Mesenchymal stem cell (in vitro differentiated cells and primary cell): Measurements from ENCODE around the gene TTC9B.

Source experiments
- DNase-seq: peaks from one replicate; pipeline ENCODE4 v3.0.0-alpha.2; 2013
- H2AFZ ChIP-seq: one replicate; pipeline ENCODE4 v1.6.1; 2013; ENCODE audit warnings: low read depth, mild to moderate bottlenecking, control low read depth, inconsistent platforms, low read length, moderate library complexity
- H2AK5ac ChIP-seq: 2 replicates; pipeline ENCODE4 v1.6.1; 2013; ENCODE audit warnings: low read length, moderate library complexity, mild to moderate bottlenecking, inconsistent platforms; ENCODE audit not compliant: severe bottlenecking
- H2BK120ac ChIP-seq: one replicate; pipeline ENCODE4 v1.6.1; 2013; ENCODE audit warnings: low read depth, mild to moderate bottlenecking, inconsistent platforms, low read length, moderate library complexity
- H2BK12ac ChIP-seq, 2 experiments: one replicate each; pipeline ENCODE4 v1.6.1; 2013; ENCODE audit warnings: inconsistent platforms in 2 of 2, low read length in 2 of 2, mild to moderate bottlenecking in 2 of 2, moderate library complexity in 2 of 2, control low read depth in 1 of 2
- H2BK15ac ChIP-seq: one replicate; pipeline ENCODE4 v1.6.1; 2013; ENCODE audit warnings: mild to moderate bottlenecking, low read depth, inconsistent platforms; ENCODE audit not compliant: poor library complexity, severe bottlenecking
- H2BK5ac ChIP-seq: 2 replicates; pipeline ENCODE4 v1.6.1; 2013; ENCODE audit warnings: low read depth, mild to moderate bottlenecking, low read length, control low read depth, inconsistent platforms; ENCODE audit not compliant: poor library complexity, severe bottlenecking
- H3K14ac ChIP-seq, 2 experiments: one replicate each; pipeline ENCODE4 v1.6.1; 2013; ENCODE audit warnings: inconsistent platforms in 2 of 2, low read length in 2 of 2, control low read depth in 1 of 2, mild to moderate bottlenecking in 1 of 2, moderate library complexity in 1 of 2
- H3K18ac ChIP-seq, 2 experiments: one replicate each; pipeline ENCODE4 v1.6.1; 2013; ENCODE audit warnings: inconsistent platforms in 2 of 2, low read length in 2 of 2, control low read depth in 1 of 2, low read depth in 1 of 2, mild to moderate bottlenecking in 1 of 2
- H3K23ac ChIP-seq, 2 experiments: one replicate each; pipeline ENCODE4 v1.6.1; 2013; ENCODE audit warnings: inconsistent platforms in 2 of 2, low read length in 2 of 2, mild to moderate bottlenecking in 2 of 2, moderate library complexity in 2 of 2, control low read depth in 1 of 2
- H3K27ac ChIP-seq: 2 replicates; pipeline ENCODE4 v1.5.1; 2013; ENCODE audit warnings: mild to moderate bottlenecking, moderate library complexity, low read length, control low read depth, inconsistent platforms; ENCODE audit not compliant: poor library complexity, severe bottlenecking
- H3K27me3 ChIP-seq, 2 experiments: 2 replicates each; pipeline versions ENCODE4 v1.6.1 to v1.7.0; 2013; ENCODE audit warnings: low read length in 2 of 2, mild to moderate bottlenecking in 2 of 2, moderate library complexity in 2 of 2, control low read depth in 1 of 2, inconsistent platforms in 1 of 2; ENCODE audit not compliant: control insufficient read depth in 1 of 2, insufficient read depth in 1 of 2
- H3K36me3 ChIP-seq, 2 experiments: 2 replicates each; pipeline versions ENCODE4 v1.6.1 to v1.7.0; 2013; ENCODE audit warnings: low read length in 2 of 2, control low read depth in 1 of 2, inconsistent platforms in 1 of 2, low read depth in 1 of 2, mild to moderate bottlenecking in 1 of 2; ENCODE audit not compliant: insufficient read depth in 2 of 2, control insufficient read depth in 1 of 2
- H3K4ac ChIP-seq, 2 experiments: one replicate each; pipeline ENCODE4 v1.6.1; 2013; ENCODE audit warnings: inconsistent platforms in 2 of 2, low read length in 2 of 2, mild to moderate bottlenecking in 2 of 2, moderate library complexity in 2 of 2, control low read depth in 1 of 2, low read depth in 1 of 2
- H3K4me1 ChIP-seq: 2 replicates; pipeline ENCODE4 v1.6.1; 2013; ENCODE audit warnings: low read depth, low read length, control low read depth; ENCODE audit not compliant: control insufficient read depth, insufficient read depth
- H3K4me2 ChIP-seq: 2 replicates; pipeline ENCODE4 v1.6.1; 2013; ENCODE audit warnings: low read length, mild to moderate bottlenecking, inconsistent platforms; ENCODE audit not compliant: poor library complexity, severe bottlenecking
- H3K4me3 ChIP-seq, 2 experiments: 2 replicates each; pipeline versions ENCODE4 v1.5.1 to v1.7.0; 2013; ENCODE audit warnings: low read length in 2 of 2, mild to moderate bottlenecking in 2 of 2, control low read depth in 1 of 2, low read depth in 1 of 2; ENCODE audit not compliant: insufficient read depth in 1 of 2
- H3K79me1 ChIP-seq: replicated peaks from 2 replicates; pipeline ENCODE4 v1.6.1; 2013; ENCODE audit warnings: mild to moderate bottlenecking, control low read depth, low read length, inconsistent platforms; ENCODE audit not compliant: poor library complexity, severe bottlenecking
- H3K9ac ChIP-seq: 2 replicates; pipeline ENCODE4 v1.7.0; 2013; ENCODE audit warnings: mild to moderate bottlenecking, low read length, moderate library complexity
- H3K9me3 ChIP-seq: 2 replicates; pipeline ENCODE4 v1.7.0; 2013; ENCODE audit warnings: mild to moderate bottlenecking, low read length; ENCODE audit not compliant: control insufficient read depth
- H4K8ac ChIP-seq: one replicate; pipeline ENCODE4 v1.6.1; 2013; ENCODE audit warnings: inconsistent platforms, mild to moderate bottlenecking, low read length, moderate library complexity
- H4K91ac ChIP-seq: one replicate; pipeline ENCODE4 v1.6.1; 2013; ENCODE audit warnings: mild to moderate bottlenecking, low read length, inconsistent platforms
- WGBS: methylation state at CpG from one replicate; pipeline ENCODE4 v1.1.7; 2013; ENCODE audit warnings: mixed read lengths; 5-methylcytosine and 5-hydroxymethylcytosine counted together

TTC9B gene

DNA sequence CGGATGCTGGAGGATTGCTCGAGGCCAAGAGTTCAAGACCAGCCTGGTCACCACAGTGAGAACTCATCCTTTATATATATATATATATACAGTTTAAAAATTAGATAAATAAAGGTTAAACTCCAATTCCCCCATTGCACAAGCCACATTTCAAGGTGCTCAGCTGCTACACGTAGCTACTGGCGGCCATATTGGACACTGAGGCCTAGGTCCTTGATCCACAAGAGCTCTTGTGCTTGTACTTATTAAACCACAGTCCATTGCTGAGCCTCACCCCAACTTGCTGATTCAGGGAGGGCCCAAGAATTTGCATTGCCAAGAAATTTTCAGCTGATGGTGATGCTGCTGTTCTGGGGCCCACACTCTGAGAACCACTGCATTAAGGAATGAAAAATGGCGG, 9.6 kb downstream of the TTC9B start:
- Histone ChIP-seq H2BK12ac (peak overlapping the region in 1 of 2 experiments; percentile 19), H3K23ac (no peak overlapping the region), H3K14ac (no peak overlapping the region), H3K79me1 (no peaks in the 10 kb centered on the region), H3K9ac (no peak overlapping the region), H2BK5ac (no peak overlapping the region), H2BK15ac (no peak overlapping the region), H3K18ac (peak overlapping the region in 1 of 2 experiments; percentile 87), H3K4me2 (no peak overlapping the region), H3K4ac (no peak overlapping the region), H4K91ac (no peak overlapping the region), H2AFZ (no peak overlapping the region), H3K27me3 (no peaks in the 10 kb centered on the region), H2AK5ac (no peak overlapping the region), H4K8ac (peak overlapping the region; percentile 72), H3K4me3 (no peak overlapping the region), H3K4me1 (no peaks in the 10 kb centered on the region), H3K36me3 (peaks cover 61% of the 10 kb centered on the region in 2 experiments), H3K27ac (no peak overlapping the region), H2BK120ac (no peak overlapping the region), H3K9me3 (no peaks in the 10 kb centered on the region)
- no peak for DNase-seq
- WGBS: 96% methylated on average over 3 of the region's 5 CpGs

DNA sequence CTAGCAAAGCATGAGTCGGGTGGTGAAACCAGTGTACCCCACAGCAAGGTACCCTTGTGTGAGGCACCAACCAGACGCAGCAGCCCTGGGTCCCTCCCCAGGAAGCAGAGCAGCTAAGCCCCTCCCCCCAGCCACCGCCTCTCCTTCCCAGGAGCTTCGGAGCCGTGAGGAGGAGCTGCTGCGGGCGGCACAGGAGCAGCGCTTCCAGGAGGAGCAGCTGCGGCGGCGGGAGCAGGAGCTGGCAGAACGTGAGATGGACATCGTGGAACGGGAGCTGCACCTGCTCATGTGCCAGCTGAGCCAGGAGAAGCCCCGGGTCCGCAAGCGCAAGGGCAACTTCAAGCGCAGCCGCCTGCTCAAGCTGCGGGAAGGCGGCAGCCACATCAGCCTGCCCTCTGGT, 12.4 kb downstream of the TTC9B start:
- Histone ChIP-seq H3K18ac (no peak overlapping the region), H3K23ac (no peak overlapping the region), H2BK5ac (no peak overlapping the region), H2BK15ac (peak overlapping the region; percentile 23), H3K4ac (no peak overlapping the region), H3K4me1 (no peaks in the 10 kb centered on the region), H2AK5ac (no peak overlapping the region), H3K27ac (no peak overlapping the region), H2AFZ (no peak overlapping the region), H3K27me3 (no peaks in the 10 kb centered on the region), H3K36me3 (peaks cover 48 to 58% of the 10 kb centered on the region in 2 experiments), H2BK12ac (no peak overlapping the region), H3K9me3 (no peaks in the 10 kb centered on the region), H3K14ac (no peak overlapping the region), H4K91ac (peak overlapping the region; percentile 48), H3K4me2 (no peak overlapping the region), H3K79me1 (no peaks in the 10 kb centered on the region), H4K8ac (no peak overlapping the region), H2BK120ac (no peak overlapping the region), H3K4me3 (no peak overlapping the region), H3K9ac (no peak overlapping the region)
- 94% methylated on average over 21 of the region's 21 CpGs for WGBS
- DNase-seq: no peak

DNA sequence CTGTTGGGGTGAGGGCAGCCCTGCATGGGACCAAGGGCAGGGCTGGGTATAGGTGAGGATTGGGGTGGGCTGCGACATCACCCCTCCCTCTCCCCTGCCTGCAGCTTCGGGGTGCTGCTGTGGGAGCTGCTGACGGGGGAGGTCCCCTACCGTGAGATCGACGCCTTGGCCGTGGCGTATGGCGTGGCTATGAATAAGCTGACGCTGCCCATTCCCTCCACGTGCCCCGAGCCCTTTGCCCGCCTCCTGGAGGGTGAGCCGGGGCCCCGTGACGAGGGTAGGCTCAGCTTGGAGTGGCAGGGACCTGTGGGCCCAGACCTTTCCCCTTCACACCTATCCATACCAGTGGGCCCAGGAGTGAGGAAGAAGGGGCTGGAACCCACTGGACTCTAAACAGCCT, 13.8 kb downstream of the TTC9B start:
- Histone ChIP-seq H2BK12ac (no peak overlapping the region), H3K27me3 (no peaks in the 10 kb centered on the region), H3K4ac (no peak overlapping the region), H2BK120ac (no peak overlapping the region), H3K4me1 (no peaks in the 10 kb centered on the region), H3K27ac (no peak overlapping the region), H3K4me2 (no peak overlapping the region), H3K23ac (no peak overlapping the region), H4K91ac (no peak overlapping the region), H3K4me3 (no peak overlapping the region), H3K9ac (no peak overlapping the region), H4K8ac (no peak overlapping the region), H3K79me1 (no peaks in the 10 kb centered on the region), H3K36me3 (peaks cover 39 to 49% of the 10 kb centered on the region in 2 experiments), H3K18ac (no peak overlapping the region), H2BK15ac (no peak overlapping the region), H2AK5ac (no peak overlapping the region), H2BK5ac (no peak overlapping the region), H2AFZ (no peak overlapping the region), H3K9me3 (no peaks in the 10 kb centered on the region), H3K14ac (no peak overlapping the region)
- DNase-seq: no peak
- WGBS: 89% methylated on average over 15 of the region's 16 CpGs

DNA sequence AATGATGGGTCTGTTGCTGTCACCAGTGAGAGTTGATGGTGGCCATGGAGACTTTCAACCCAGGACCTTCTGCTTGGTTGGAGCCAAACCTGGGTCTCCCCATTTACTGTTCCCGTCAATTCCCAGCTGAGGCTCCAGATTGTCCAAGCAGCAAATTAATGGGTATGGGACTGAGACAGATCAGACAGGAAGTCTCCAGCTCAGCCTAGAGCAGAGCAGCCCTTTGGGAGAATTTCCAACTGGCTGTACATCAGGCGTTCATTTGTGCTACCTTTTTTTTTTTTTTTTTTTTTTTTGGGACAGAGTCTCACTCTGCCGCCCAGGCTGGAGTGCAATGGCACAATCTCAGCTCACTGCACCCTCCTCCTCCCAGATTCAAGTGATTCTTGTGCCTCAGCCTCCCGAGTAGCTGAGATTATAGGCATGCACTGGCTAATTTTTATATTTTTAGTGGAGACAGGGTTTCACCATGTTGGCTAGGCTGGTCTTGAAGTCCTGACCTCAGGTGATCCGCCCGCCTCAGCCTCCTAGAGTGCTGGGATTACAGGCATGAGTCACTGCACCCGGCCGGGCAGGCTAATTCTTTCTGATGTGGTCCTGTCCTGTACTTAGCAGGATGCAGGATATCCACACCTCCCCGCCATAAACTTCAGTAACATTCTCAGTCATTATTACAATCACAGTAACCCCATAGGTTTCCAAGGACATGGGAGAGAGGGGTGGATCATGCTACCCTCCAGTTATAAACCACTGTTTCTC, 17.7 kb downstream of the TTC9B start:
- Histone ChIP-seq H2BK5ac (no peak overlapping the region), H3K27me3 (no peaks in the 10 kb centered on the region), H3K27ac (no peak overlapping the region), H2BK15ac (no peak overlapping the region), H3K18ac (no peak overlapping the region), H3K9ac (no peak overlapping the region), H3K4ac (no peak overlapping the region), H3K36me3 (peaks cover 35 to 37% of the 10 kb centered on the region in 2 experiments), H3K14ac (no peak overlapping the region), H4K91ac (no peak overlapping the region), H2BK120ac (no peak overlapping the region), H3K23ac (no peak overlapping the region), H2BK12ac (no peak overlapping the region), H3K9me3 (no peaks in the 10 kb centered on the region), H4K8ac (no peak overlapping the region), H3K4me1 (no peaks in the 10 kb centered on the region), H3K4me2 (no peak overlapping the region), H2AK5ac (no peak overlapping the region), H2AFZ (no peak overlapping the region), H3K4me3 (no peak overlapping the region), H3K79me1 (peaks cover 3% of the 10 kb centered on the region)
- WGBS: 72% methylated on average over 8 of the region's 9 CpGs
- peak; percentile 19 for DNase-seq
